Liver (tissue), 9 donors: ENCODE data around the gene ACKR4. TPM values are rescaled to one million over a fixed set of nuclear protein-coding genes. Genes with fewer than 3 reads are reported as not detected.

Experiments
- DNase-seq: peaks from one replicate; pipeline ENCODE4 v3.0.0-alpha.2; 2017; ENCODE audit warnings: low spot score
- H3K27ac ChIP-seq, 2 donors: one replicate each; pipeline ENCODE4 v1.7.0; 2013; ENCODE audit warnings: inconsistent platforms in 2 of 2, low read length in 2 of 2, control low read depth in 1 of 2, low read depth in 1 of 2, mild to moderate bottlenecking in 1 of 2
- H3K27me3 ChIP-seq, 4 donors: one replicate each; pipeline versions ENCODE4 v1.6.1 to v1.7.0; 2013; ENCODE audit warnings: low read length in 3 of 4, inconsistent platforms in 1 of 4, mild to moderate bottlenecking in 1 of 4, moderate library complexity in 1 of 4; ENCODE audit not compliant: control insufficient read depth in 4 of 4, insufficient read depth in 4 of 4
- H3K36me3 ChIP-seq, 4 donors: one replicate each; pipeline versions ENCODE4 v1.6.1 to v1.7.0; 2013; ENCODE audit warnings: low read length in 3 of 4, mild to moderate bottlenecking in 3 of 4, low read depth in 1 of 4, moderate library complexity in 1 of 4; ENCODE audit not compliant: control insufficient read depth in 4 of 4, insufficient read depth in 3 of 4
- H3K4me1 ChIP-seq, 4 donors: one replicate each; pipeline versions ENCODE4 v1.6.1 to v1.7.0; 2013; ENCODE audit warnings: low read length in 3 of 4, mild to moderate bottlenecking in 3 of 4, moderate library complexity in 1 of 4; ENCODE audit not compliant: control insufficient read depth in 4 of 4, insufficient read depth in 4 of 4
- H3K4me3 ChIP-seq, 3 donors: one replicate each; pipeline versions ENCODE4 v1.6.1 to v1.7.0; 2013; ENCODE audit warnings: low read length in 3 of 3, control low read depth in 1 of 3, low read depth in 1 of 3, mild to moderate bottlenecking in 1 of 3
- H3K9ac ChIP-seq, 2 donors: one replicate each; pipeline ENCODE4 v1.7.0; 2013; ENCODE audit warnings: low read length in 2 of 2, mild to moderate bottlenecking in 2 of 2, moderate library complexity in 2 of 2, control low read depth in 1 of 2, low read depth in 1 of 2
- H3K9me3 ChIP-seq, 4 donors: one replicate each; pipeline versions ENCODE4 v1.6.1 to v1.7.0; 2013; ENCODE audit warnings: low read length in 3 of 4; ENCODE audit not compliant: control insufficient read depth in 4 of 4
- ATF3 ChIP-seq: IDR thresholded peaks from 2 replicates; pipeline ENCODE4 v1.6.1; 2016; ENCODE audit warnings: antibody characterized with exemption
- EGR1 ChIP-seq, 2 donors: IDR thresholded peaks; 2 replicates each; pipeline ENCODE4 v1.6.1; 2016 to 2018; ENCODE audit warnings: antibody characterized with exemption in 2 of 2, low read depth in 2 of 2
- FOXA1 ChIP-seq: IDR thresholded peaks from 2 replicates; pipeline ENCODE4 v1.6.1; 2016; ENCODE audit warnings: antibody characterized with exemption
- FOXA2 ChIP-seq: IDR thresholded peaks from 2 replicates; pipeline ENCODE4 v1.6.1; 2016; ENCODE audit warnings: antibody characterized with exemption
- GABPA ChIP-seq, 2 donors: IDR thresholded peaks in 1 of 2; conservative IDR thresholded peaks in 1 of 2; 2 replicates each; pipeline ENCODE4 v1.6.1; 2016; ENCODE audit warnings: antibody characterized with exemption in 2 of 2, mild to moderate bottlenecking in 1 of 2, moderate library complexity in 1 of 2
- HNF4A ChIP-seq, 2 donors: conservative IDR thresholded peaks; 2 replicates each; pipeline ENCODE4 v1.6.1; 2016; ENCODE audit warnings: antibody characterized with exemption in 2 of 2, mild to moderate bottlenecking in 2 of 2
- HNF4G ChIP-seq: IDR thresholded peaks from 2 replicates; pipeline ENCODE4 v1.6.1; 2016; ENCODE audit warnings: antibody characterized with exemption
- JUND ChIP-seq, 2 donors: IDR thresholded peaks; 2 replicates each; pipeline ENCODE4 v1.6.1; 2016; ENCODE audit warnings: antibody characterized with exemption in 2 of 2
- MAX ChIP-seq: IDR thresholded peaks from 2 replicates; pipeline ENCODE4 v1.6.1; 2016; ENCODE audit warnings: antibody characterized with exemption
- NR2F2 ChIP-seq: IDR thresholded peaks from 2 replicates; pipeline ENCODE4 v1.6.1; 2016; ENCODE audit warnings: antibody characterized with exemption
- RAD21 ChIP-seq, 2 donors: IDR thresholded peaks; 2 replicates each; pipeline ENCODE4 v1.6.1; 2016; ENCODE audit warnings: antibody characterized with exemption in 2 of 2, mild to moderate bottlenecking in 2 of 2
- REST ChIP-seq: IDR thresholded peaks from 2 replicates; pipeline ENCODE4 v1.6.1; 2016; ENCODE audit warnings: antibody characterized with exemption, mild to moderate bottlenecking
- RXRA ChIP-seq, 2 donors: IDR thresholded peaks; 2 replicates each; pipeline ENCODE4 v1.6.1; 2017 to 2018; ENCODE audit warnings: antibody characterized with exemption in 2 of 2, mild to moderate bottlenecking in 1 of 2
- SP1 ChIP-seq: IDR thresholded peaks from 2 replicates; pipeline ENCODE4 v1.6.1; 2018; ENCODE audit warnings: antibody characterized with exemption, mild to moderate bottlenecking
- TAF1 ChIP-seq: conservative IDR thresholded peaks from 2 replicates; pipeline ENCODE4 v1.6.1; 2016; ENCODE audit warnings: antibody characterized with exemption, mild to moderate bottlenecking
- YY1 ChIP-seq: IDR thresholded peaks from 2 replicates; pipeline ENCODE4 v1.6.1; 2016; ENCODE audit warnings: antibody characterized with exemption, mild to moderate bottlenecking
- WGBS: extraction: QIAGEN DNeasy Blood & Tissue Kit; methylation state at CpG from one replicate; pipeline ENCODE4 v1.1.7; 2013; 5-methylcytosine and 5-hydroxymethylcytosine counted together
- polyA plus RNA-seq, 2 donors: library from polyadenylated mRNA; stranded (reverse) in 1 of 2; unstranded in 1 of 2; fragments of 200-250 nt in 1 of 2; fragments of >200 nt in 1 of 2; fragmentation: Nextera tagmentation in 1 of 2; extraction: Ambion mirVana in 1 of 2; gene quantifications; one replicate each; pipeline versions ENCODE4 v1.2.1 to v1.2.3, GENCODE V29; 2013 to 2015
- total RNA-seq, 2 donors: library from RNA; depleted of rRNA; stranded (reverse); fragments of >200 nt; gene quantifications; one replicate each; pipeline ENCODE4 v1.2.3, GENCODE V29; 2014
- TF ChIP-seq, protein P1 (sequence below): IDR thresholded peaks from 2 replicates; pipeline ENCODE4 v1.6.1; 2016; ENCODE audit warnings: antibody characterized with exemption
- TF ChIP-seq, protein P2 (sequence below): fragments of 150-350 bp; IDR thresholded peaks from 2 replicates; pipeline ENCODE4 v1.5.1; 2017; ENCODE audit warnings: improper control_type of control experiment, low read depth, low read length; ENCODE audit not compliant: missing input control
- donor health status: healthy.
- donor health status: healthy.
- donor health status: healthy.
- donor health status: healthy.
- donor health status: healthy.

Gene ACKR4
- total and polyA plus RNA-seq, 4 donors, result 0.21 to 0.71 (median 0.31) TPM

DNA sequence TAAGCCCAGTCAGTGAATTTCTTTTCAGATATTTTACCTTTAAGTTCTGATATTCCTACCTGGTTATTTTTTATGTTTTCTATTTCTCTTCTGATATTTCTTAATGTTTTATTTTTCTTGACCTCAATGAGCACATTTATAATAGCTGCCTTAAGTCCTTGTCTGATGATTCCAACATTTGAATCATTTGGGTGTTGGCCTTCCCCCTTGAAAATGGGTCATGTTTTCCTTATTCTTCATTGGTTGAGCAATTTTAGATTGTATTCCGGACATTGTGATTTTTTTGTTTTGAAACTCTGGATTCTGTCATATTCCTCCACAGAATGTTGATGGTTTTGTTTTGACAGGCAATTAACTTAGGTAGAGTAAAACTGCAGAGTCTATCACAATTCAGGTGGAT is 9.7 kb upstream of the ACKR4 start:
- no peaks in the 10 kb centered on the region for H3K4me1 ChIP-seq
- TF ChIP-seq TAF1 (no peak), RAD21 (IDR thresholded peaks at IDR 0.05) (no peak), REST (no peak), FOXA1 (no peak), GABPA (IDR thresholded peaks at IDR 0.05 in 1 of 2, conservative IDR thresholded peaks at IDR 0.05 in 1 of 2) (no peak), MAX (no peak), RXRA (IDR thresholded peaks at IDR 0.05) (no peak), HNF4G (no peak), HNF4A (conservative IDR thresholded peaks at IDR 0.05) (no peak), FOXA2 (no peak), ATF3 (no peak), NR2F2 (no peak), SP1 (no peak), YY1 (no peak), EGR1 (IDR thresholded peaks at IDR 0.05; ENCODE audit: low read depth in 2 of 2) (no peak)
- TF ChIP-seq, protein P1, sequence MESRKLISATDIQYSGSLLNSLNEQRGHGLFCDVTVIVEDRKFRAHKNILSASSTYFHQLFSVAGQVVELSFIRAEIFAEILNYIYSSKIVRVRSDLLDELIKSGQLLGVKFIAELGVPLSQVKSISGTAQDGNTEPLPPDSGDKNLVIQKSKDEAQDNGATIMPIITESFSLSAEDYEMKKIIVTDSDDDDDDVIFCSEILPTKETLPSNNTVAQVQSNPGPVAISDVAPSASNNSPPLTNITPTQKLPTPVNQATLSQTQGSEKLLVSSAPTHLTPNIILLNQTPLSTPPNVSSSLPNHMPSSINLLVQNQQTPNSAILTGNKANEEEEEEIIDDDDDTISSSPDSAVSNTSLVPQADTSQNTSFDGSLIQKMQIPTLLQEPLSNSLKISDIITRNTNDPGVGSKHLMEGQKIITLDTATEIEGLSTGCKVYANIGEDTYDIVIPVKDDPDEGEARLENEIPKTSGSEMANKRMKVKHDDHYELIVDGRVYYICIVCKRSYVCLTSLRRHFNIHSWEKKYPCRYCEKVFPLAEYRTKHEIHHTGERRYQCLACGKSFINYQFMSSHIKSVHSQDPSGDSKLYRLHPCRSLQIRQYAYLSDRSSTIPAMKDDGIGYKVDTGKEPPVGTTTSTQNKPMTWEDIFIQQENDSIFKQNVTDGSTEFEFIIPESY, result no peak
- TF ChIP-seq, protein P2, sequence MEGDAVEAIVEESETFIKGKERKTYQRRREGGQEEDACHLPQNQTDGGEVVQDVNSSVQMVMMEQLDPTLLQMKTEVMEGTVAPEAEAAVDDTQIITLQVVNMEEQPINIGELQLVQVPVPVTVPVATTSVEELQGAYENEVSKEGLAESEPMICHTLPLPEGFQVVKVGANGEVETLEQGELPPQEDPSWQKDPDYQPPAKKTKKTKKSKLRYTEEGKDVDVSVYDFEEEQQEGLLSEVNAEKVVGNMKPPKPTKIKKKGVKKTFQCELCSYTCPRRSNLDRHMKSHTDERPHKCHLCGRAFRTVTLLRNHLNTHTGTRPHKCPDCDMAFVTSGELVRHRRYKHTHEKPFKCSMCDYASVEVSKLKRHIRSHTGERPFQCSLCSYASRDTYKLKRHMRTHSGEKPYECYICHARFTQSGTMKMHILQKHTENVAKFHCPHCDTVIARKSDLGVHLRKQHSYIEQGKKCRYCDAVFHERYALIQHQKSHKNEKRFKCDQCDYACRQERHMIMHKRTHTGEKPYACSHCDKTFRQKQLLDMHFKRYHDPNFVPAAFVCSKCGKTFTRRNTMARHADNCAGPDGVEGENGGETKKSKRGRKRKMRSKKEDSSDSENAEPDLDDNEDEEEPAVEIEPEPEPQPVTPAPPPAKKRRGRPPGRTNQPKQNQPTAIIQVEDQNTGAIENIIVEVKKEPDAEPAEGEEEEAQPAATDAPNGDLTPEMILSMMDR, result no peak
- H3K36me3 ChIP-seq, result peaks cover 3 to 9% (median 4%) of the 10 kb centered on the region in 4 donors
- no peaks in the 10 kb centered on the region for H3K9me3 ChIP-seq
- no peak overlapping the region for H3K4me3 ChIP-seq
- H3K9ac ChIP-seq, result no peak overlapping the region
- no peak for DNase-seq
- H3K27me3 ChIP-seq, result no peaks in the 10 kb centered on the region
- 90% methylated on average over 1 of the region's 1 CpG for WGBS
- no peak overlapping the region for H3K27ac ChIP-seq

DNA sequence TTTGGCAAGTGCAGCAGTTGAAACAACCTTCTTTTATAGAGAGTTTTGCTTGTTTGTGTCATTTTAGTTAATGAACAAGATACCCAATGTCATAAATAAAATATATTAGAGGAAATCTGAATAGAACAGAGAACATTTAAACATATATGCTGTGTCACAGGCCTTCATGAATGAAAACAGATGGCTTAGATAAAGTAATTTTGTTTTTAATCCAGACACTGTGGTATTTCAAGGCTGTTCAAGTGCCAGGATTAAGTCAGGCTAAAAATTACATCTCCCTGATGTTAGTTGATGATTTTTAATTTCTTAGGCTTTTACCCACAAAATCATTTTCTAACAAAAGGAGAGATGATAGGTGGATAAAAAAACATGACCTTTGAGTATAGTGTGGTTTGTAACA is 4.9 kb upstream of the ACKR4 start:
- DNase-seq, result no peak
- no peak overlapping the region for H3K27ac ChIP-seq
- peaks cover 3 to 18% (median 14%) of the 10 kb centered on the region in 4 donors for H3K36me3 ChIP-seq
- no peak overlapping the region for H3K9ac ChIP-seq
- no peak overlapping the region for H3K4me3 ChIP-seq
- H3K4me1 ChIP-seq, result no peaks in the 10 kb centered on the region
- no peaks in the 10 kb centered on the region for H3K9me3 ChIP-seq
- H3K27me3 ChIP-seq, result no peaks in the 10 kb centered on the region
- TF ChIP-seq RAD21 (IDR thresholded peaks at IDR 0.05) (no peak), HNF4A (conservative IDR thresholded peaks at IDR 0.05) (no peak), EGR1 (IDR thresholded peaks at IDR 0.05; ENCODE audit: low read depth in 2 of 2) (no peak), FOXA2 (no peak), JUND (IDR thresholded peaks at IDR 0.05) (no peak), NR2F2 (no peak), MAX (no peak), GABPA (IDR thresholded peaks at IDR 0.05 in 1 of 2, conservative IDR thresholded peaks at IDR 0.05 in 1 of 2) (no peak), ATF3 (no peak), RXRA (IDR thresholded peaks at IDR 0.05) (no peak), TAF1 (no peak), FOXA1 (no peak), SP1 (no peak), HNF4G (no peak)
- TF ChIP-seq, protein P1, result no peak
- TF ChIP-seq, protein P2, result no peak
